Central memory CD8-positive, alpha-beta T cell (primary cell): ENCODE measurements around the gene PLK2.

Experiments used
- ATAC-seq: fragments of 150-1000 bp; cut with Tn5 transposase; replicated peaks from 2 replicates; pipeline ENCODE4 v1.10.0; 2022; ENCODE audit warnings: mild to moderate bottlenecking, moderate FRiP score, moderate number of reproducible peaks; ENCODE audit not compliant: poor library complexity, severe bottlenecking; ENCODE audit errors: extremely low read depth
- DNase-seq, 2 donors: peaks; one replicate each; pipeline ENCODE4 v3.0.0; 2021; ENCODE audit warnings: low spot score in 2 of 2
- H3K27ac Mint-ChIP-seq: one replicate; pipeline ENCODE4 v1.8.0; 2022; ENCODE audit warnings: low read depth, mild to moderate bottlenecking, moderate library complexity, mixed read lengths
- H3K27me3 Mint-ChIP-seq: one replicate; pipeline ENCODE4 v1.8.0; 2022; ENCODE audit warnings: mixed read lengths
- H3K36me3 Mint-ChIP-seq: one replicate; pipeline ENCODE4 v1.8.0; 2022; ENCODE audit warnings: mild to moderate bottlenecking, moderate library complexity, mixed read lengths; ENCODE audit not compliant: insufficient read depth
- H3K4me1 Mint-ChIP-seq: one replicate; pipeline ENCODE4 v1.8.0; 2022; ENCODE audit warnings: mixed read lengths
- H3K4me3 Mint-ChIP-seq: one replicate; pipeline ENCODE4 v1.8.0; 2022; ENCODE audit warnings: mild to moderate bottlenecking, moderate library complexity, mixed read lengths
- H3K9me3 Mint-ChIP-seq: one replicate; pipeline ENCODE4 v1.8.0; 2022; ENCODE audit warnings: mixed read lengths

The PLK2 gene

DNA sequence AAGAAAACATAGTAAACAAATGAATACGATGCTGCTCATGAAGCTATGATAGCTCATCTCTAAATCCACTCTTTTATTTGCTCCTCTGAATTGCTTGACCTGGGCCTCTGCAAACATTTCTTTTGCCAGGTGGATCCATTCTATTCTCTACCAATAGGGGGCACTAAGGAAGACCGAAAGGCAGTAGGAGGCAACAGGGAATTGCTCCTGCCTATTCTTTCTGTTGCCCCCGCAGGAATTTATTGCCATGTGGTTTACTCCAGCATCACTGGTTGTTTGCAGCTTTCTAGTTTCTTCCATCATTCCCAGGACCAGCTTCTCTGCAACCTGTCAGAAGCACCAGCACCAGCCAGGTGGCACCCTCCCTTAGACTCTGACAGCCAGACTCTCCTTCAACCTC is 36.6 kb upstream of the PLK2 start:
- DNase-seq (no peak), ATAC-seq (no peak)
- no peak overlapping the region for H3K27ac Mint-ChIP-seq
- peaks cover 25% of the 10 kb centered on the region for H3K27me3 Mint-ChIP-seq
- no peaks in the 10 kb centered on the region for H3K9me3 Mint-ChIP-seq
- H3K36me3 Mint-ChIP-seq = no peaks in the 10 kb centered on the region
- no peak overlapping the region for H3K4me3 Mint-ChIP-seq
- H3K4me1 Mint-ChIP-seq = no peaks in the 10 kb centered on the region

DNA sequence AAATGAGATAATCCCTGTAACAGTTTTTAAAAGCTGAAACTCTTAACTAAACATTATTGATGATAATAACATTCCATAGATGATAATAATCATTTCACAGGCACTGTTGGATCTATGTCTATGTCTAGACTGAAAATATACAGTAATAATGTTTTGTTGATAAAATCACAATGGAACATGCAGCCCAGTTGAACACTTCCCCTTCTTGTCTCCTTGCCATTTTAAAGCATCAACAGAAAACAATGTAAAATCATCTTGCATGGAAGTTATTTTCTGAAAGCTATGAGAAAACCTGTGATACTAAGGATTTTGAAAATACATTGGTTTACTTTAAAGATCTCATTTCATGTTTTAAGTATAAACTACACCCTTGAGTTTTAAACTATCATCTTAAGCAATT is 33.3 kb upstream of the PLK2 start:
- DNase-seq (no peak), ATAC-seq (no peak)
- peaks cover 35% of the 10 kb centered on the region for H3K27me3 Mint-ChIP-seq
- H3K36me3 Mint-ChIP-seq = no peaks in the 10 kb centered on the region
- H3K4me1 Mint-ChIP-seq = no peaks in the 10 kb centered on the region
- H3K4me3 Mint-ChIP-seq = no peak overlapping the region
- H3K9me3 Mint-ChIP-seq = no peaks in the 10 kb centered on the region
- no peak overlapping the region for H3K27ac Mint-ChIP-seq

DNA sequence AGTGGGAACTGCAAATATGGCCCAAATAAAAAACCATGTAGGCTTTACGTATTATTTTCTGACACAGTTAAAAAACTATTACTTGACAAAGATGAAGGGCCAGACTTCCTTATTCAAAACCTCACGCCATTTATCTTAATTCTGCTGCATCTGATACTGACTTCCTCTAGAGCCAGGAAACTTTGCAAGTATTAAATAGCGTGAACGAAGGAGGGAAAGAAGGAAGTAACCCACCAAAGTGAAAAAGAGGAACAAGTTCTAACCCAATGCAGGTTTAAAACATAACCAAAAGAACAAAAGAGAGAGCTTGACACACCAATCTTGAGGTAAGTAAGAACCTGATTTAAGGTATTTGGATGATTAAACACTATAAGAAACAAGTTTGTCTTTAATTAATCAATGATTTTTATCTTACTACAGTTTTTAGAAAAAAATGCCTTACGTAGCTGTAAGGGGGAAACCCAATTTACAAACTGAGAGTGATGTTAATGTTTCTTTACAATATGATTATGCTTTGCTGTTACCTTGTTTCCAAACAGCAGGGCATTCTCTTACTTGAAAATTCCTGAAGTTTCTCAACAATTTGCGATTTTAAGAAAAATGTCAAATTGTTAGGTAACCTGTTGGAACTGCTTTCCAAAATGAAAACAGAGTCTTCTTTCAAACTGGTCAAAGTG is 31.5 kb upstream of the PLK2 start, which contains the start of gene GAPT:
Gene GAPT, plus strand, starts transcription at position 220 of the 677 bp plus-strand sequence. CDS start 3,102 bp downstream, outside the sequence.
- Mint-ChIP-seq H3K9me3 (no peaks in the 10 kb centered on the region), H3K4me1 (no peaks in the 10 kb centered on the region), H3K4me3 (peak within 1 kb of the TSS; percentile 9), H3K36me3 (peaks cover 2% of the 10 kb centered on the region), H3K27ac (no peak within 1 kb of the TSS), H3K27me3 (peaks cover 26% of the 10 kb centered on the region)
- DNase-seq (no peak), ATAC-seq (no peak)

GRCh38 chr5:58490402-58491050 is 30.6 kb upstream of the PLK2 start:
- no peaks in the 10 kb centered on the region for H3K9me3 Mint-ChIP-seq

DNA sequence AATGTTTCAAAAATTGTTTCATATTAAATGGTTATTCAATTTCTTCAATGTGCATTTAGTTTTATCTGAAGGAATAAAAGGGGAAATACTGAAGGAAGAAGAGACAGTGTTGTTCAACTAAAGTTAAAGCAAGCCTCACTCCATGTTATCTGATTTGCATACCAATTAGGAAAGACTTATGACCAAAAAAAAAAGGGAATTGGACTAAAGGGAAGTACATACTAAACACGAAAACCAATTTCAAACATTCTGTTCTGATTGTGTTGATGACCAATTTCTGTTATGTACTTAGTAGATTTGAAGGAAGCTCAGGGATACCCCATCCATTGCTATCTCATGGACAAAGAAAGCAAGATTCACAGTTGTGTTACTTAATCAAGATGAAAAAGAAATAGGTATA is 26.4 kb upstream of the PLK2 start:
- ATAC-seq = no peak
- Mint-ChIP-seq H3K4me1 (no peaks in the 10 kb centered on the region), H3K4me3 (no peak overlapping the region), H3K27ac (no peak overlapping the region), H3K27me3 (peaks cover 11% of the 10 kb centered on the region), H3K36me3 (peaks cover 2% of the 10 kb centered on the region), H3K9me3 (no peaks in the 10 kb centered on the region)
- DNase-seq = no peak

More at GRCh38 chr5:58490402-58491050, 30.6 kb upstream of the PLK2 start:
- no peak overlapping the region for H3K4me3 Mint-ChIP-seq
- H3K4me1 Mint-ChIP-seq = no peaks in the 10 kb centered on the region
- H3K36me3 Mint-ChIP-seq = peaks cover 2% of the 10 kb centered on the region
- ATAC-seq (no peak), DNase-seq (no peak)
- H3K27me3 Mint-ChIP-seq = peaks cover 17% of the 10 kb centered on the region
- no peak overlapping the region for H3K27ac Mint-ChIP-seq

DNA sequence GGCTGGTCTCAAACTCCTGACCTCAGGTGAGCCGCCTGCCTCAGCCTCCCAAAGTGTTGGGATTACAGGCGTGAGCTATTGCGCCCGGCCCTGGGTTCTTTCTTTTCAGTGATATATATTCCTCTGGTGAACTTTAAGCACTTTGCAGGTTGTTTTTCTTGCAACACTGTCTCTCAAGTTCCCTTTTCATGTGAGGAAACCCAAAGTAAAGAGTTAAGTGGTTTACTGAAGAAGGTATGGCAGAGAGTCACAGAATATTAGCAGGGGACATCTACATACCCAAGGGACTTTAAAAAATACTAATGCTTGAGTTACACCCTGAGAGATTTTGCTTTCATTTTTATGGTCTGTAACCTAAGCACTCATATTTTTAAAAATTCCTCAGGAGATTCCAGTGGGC is 24.6 kb upstream of the PLK2 start:
- H3K27ac Mint-ChIP-seq = no peak overlapping the region
- H3K27me3 Mint-ChIP-seq = peaks cover 9% of the 10 kb centered on the region
- no peak overlapping the region for H3K4me3 Mint-ChIP-seq
- H3K4me1 Mint-ChIP-seq = no peaks in the 10 kb centered on the region
- DNase-seq (no peak), ATAC-seq (no peak)
- peaks cover 2% of the 10 kb centered on the region for H3K36me3 Mint-ChIP-seq
- H3K9me3 Mint-ChIP-seq = no peaks in the 10 kb centered on the region

DNA sequence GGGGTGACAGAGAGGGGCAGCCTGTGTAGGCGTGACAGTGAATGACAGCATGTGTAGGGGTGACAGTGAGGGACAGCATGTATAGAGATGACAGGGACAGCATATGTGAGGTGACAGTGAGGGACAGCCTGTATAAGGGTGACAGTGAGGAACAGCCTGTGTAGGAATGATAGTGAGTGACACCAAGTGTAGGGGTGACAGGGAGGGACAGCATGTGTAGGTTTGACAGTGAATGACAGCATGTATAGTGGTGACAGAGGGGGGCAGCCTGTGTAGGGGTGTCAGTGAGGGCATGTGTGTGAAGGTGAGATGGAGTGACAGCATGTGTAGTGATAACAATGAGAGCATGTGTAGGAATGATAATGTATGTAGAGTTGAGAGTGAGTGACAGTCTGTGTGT is 22.6 kb upstream of the PLK2 start:
- H3K9me3 Mint-ChIP-seq = no peaks in the 10 kb centered on the region
- H3K4me1 Mint-ChIP-seq = no peaks in the 10 kb centered on the region
- peaks cover 2% of the 10 kb centered on the region for H3K36me3 Mint-ChIP-seq
- no peak overlapping the region for H3K4me3 Mint-ChIP-seq
- H3K27ac Mint-ChIP-seq = no peak overlapping the region
- ATAC-seq (no peak), DNase-seq (no peak)
- no peaks in the 10 kb centered on the region for H3K27me3 Mint-ChIP-seq

DNA sequence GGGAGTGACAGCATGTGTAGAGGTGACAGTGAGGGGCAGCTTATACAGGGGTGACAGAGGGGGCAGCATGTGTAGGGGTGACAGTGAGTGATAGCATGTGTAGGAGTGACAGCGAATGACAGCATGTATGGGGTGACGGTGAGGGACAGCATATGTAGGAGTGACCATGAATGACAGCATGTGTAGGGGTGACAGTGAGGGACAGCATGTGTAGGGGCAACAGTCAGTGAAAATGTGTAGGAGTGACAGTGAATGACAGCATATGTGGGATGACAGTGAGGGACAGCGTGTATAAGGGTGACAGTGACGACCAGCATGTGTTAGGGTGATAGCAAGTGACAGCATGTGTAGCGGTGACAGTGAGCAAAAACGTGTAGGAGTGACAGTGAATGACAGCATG is 21.9 kb upstream of the PLK2 start:
- no peaks in the 10 kb centered on the region for H3K4me1 Mint-ChIP-seq
- no peaks in the 10 kb centered on the region for H3K9me3 Mint-ChIP-seq
- H3K4me3 Mint-ChIP-seq = no peak overlapping the region
- H3K27ac Mint-ChIP-seq = no peak overlapping the region
- no peaks in the 10 kb centered on the region for H3K36me3 Mint-ChIP-seq
- DNase-seq (no peak), ATAC-seq (no peak)
- H3K27me3 Mint-ChIP-seq = peaks cover 4% of the 10 kb centered on the region

DNA sequence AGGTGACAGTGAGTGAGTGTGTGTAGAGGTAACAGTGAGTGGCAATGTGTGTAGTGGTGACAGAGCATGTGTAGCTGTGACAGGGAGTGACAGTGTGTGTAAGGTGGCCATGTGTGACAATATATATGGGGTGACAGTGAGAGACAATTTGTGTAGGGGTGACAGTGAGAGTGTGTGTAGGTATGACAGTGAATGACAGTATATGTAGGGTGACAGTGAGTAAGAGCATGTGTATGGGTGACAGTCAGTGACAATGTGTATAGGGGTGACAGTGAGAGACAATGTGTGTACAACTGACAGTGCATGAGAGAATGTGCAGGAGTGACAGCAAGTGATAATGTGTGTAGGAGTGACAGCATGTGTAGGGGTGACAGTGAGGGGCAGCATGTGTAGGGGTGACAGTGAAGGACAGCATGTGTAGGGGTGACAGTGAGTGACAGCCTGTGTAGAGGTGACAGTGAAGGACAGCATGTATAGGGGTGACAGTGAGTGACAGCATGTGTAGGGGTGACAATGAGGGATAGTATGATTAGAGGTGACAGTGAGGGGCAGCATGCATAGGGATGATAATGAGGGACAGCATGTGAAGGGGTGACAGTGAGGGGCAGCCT is 21.3 kb upstream of the PLK2 start:
- no peak for DNase-seq
- H3K4me3 Mint-ChIP-seq = no peak overlapping the region

DNA sequence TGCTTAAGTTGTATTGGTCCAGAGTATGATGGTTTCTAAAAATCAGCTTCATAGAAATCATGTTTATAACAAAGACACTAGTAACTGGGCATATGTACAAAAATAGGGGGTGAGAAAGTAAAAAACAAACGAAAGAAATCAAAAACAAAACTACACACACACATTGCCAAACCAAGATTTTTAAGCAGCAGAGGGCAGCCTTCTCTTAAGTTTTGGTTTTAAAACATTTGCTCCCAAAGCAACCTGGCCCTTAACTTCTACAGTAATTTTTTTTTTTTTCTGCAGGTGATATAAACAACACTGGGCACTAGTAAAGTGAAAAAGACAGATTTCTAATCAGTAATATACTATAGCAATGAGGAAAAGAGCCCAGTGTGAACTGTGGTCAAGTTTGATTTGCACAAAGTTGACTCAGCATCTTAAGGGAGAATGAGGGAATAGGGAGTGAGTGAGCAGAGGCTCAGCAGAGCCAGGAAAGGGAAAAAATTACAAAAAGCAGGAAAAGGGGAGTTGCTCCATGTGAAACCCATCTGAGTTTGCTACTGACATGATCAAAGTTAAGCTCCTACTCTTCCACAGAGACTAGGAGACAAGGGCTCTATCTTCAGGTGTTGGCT is 18.0 kb upstream of the PLK2 start:
- no peaks in the 10 kb centered on the region for H3K9me3 Mint-ChIP-seq
- no peaks in the 10 kb centered on the region for H3K36me3 Mint-ChIP-seq
- peaks cover 13% of the 10 kb centered on the region for H3K27me3 Mint-ChIP-seq
- DNase-seq (no peak), ATAC-seq (no peak)
- no peaks in the 10 kb centered on the region for H3K4me1 Mint-ChIP-seq
- no peak overlapping the region for H3K27ac Mint-ChIP-seq
- no peak overlapping the region for H3K4me3 Mint-ChIP-seq

More for the DNA sequence above, 21.3 kb upstream of the PLK2 start:
- H3K4me1 Mint-ChIP-seq = no peaks in the 10 kb centered on the region
- no peaks in the 10 kb centered on the region for H3K36me3 Mint-ChIP-seq
- ATAC-seq = no peak
- peaks cover 11% of the 10 kb centered on the region for H3K27me3 Mint-ChIP-seq
- H3K27ac Mint-ChIP-seq = no peak overlapping the region
- no peaks in the 10 kb centered on the region for H3K9me3 Mint-ChIP-seq

- Mint-ChIP-seq H3K9me3 (no peaks in the 10 kb centered on the region), H3K27ac (no peak overlapping the region), H3K4me1 (no peaks in the 10 kb centered on the region), H3K36me3 (no peaks in the 10 kb centered on the region), H3K27me3 (peaks cover 13% of the 10 kb centered on the region), H3K4me3 (no peak overlapping the region)
- ATAC-seq (no peak), DNase-seq (no peak)
Observed at GRCh38 chr5:58475404-58475803, 15.5 kb upstream of the PLK2 start.

DNA sequence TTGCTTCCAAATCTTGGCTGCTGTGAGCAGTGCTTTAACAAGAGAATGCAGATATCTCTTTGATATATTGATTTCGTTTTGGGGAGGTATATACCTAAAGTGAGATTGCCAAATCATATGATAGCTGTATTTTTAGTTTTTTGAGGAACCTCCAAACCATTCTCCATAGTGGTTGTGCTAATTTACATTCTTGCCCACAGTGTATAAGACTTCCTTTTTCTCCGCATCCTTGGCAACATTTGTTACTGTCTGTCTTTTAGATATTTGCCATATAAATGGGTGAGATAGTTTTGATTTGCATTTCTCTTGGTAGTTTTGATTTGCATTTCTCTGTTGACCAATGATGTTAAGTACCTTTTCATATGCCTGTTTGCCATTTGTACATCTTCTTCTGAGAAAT is 10.0 kb upstream of the PLK2 start:
- DNase-seq = no peak
- Mint-ChIP-seq H3K27me3 (no peaks in the 10 kb centered on the region), H3K4me3 (no peak overlapping the region), H3K27ac (no peak overlapping the region), H3K9me3 (no peaks in the 10 kb centered on the region), H3K4me1 (no peaks in the 10 kb centered on the region), H3K36me3 (no peaks in the 10 kb centered on the region)
- ATAC-seq = no peak

DNA sequence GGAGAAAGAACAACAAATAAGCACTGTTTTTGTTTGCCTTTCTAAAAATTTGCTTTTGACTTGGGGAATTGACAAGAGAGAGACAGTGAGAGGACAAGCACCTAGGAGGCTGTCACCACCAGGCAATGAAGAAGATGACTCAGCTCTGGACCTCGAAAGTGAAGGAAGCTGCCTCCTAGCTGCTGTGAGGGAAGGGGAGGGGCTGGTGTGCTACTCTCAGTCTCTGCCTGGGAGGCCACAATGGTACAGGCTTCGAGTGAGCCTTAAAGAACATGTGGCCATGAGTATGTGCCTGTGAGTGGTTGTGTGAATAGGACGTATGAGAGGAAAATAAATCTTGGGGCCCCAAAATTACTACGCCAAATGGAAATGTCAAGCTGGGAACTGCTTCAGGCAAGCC is 7.1 kb upstream of the PLK2 start:
- no peak overlapping the region for H3K4me3 Mint-ChIP-seq
- no peaks in the 10 kb centered on the region for H3K9me3 Mint-ChIP-seq
- no peak overlapping the region for H3K27ac Mint-ChIP-seq
- no peaks in the 10 kb centered on the region for H3K36me3 Mint-ChIP-seq
- no peaks in the 10 kb centered on the region for H3K4me1 Mint-ChIP-seq
- peaks cover under 1% of the 10 kb centered on the region for H3K27me3 Mint-ChIP-seq
- ATAC-seq (peak; percentile 43), DNase-seq (no peak)
